ENCODE measurements around the gene SPPL3.

DNA sequence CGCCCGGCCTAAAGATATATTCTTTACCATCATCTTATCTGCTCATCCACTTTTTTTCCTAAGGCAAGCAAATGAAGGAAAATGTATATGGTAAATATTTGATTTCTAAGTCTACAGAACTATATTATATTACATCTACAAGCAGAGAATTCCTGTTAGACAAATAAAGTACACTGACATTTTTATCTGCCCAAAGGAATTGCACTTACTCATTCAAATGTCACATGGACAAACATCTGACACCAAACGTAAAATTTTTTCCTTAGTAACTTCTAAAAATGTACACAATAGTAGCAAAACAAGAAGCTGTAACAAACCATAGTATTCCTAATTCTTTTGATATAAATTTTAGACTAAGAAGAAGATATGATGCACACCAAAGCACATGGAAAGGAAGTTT, 51.0 kb downstream of the SPPL3 start:
- TF ChIP-seq EP300 (IDR thresholded peaks at IDR 0.05; ENCODE audit: borderline replicate concordance) = no peak
- no peak for TF ChIP-seq TAF1 (IDR thresholded peaks at IDR 0.05; ENCODE audit: low read depth)
- TF ChIP-seq CEBPB (IDR thresholded peaks at IDR 0.05) = no peak
- TF ChIP-seq, protein P1, sequence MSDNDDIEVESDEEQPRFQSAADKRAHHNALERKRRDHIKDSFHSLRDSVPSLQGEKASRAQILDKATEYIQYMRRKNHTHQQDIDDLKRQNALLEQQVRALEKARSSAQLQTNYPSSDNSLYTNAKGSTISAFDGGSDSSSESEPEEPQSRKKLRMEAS (IDR thresholded peaks at IDR 0.05) = no peak
- no peak for TF ChIP-seq ZBTB7A (IDR thresholded peaks at IDR 0.05; ENCODE audit: low read depth)
- no peak for TF ChIP-seq RAD21 (IDR thresholded peaks at IDR 0.05; ENCODE audit: low read depth)
- TF ChIP-seq, protein P2, sequence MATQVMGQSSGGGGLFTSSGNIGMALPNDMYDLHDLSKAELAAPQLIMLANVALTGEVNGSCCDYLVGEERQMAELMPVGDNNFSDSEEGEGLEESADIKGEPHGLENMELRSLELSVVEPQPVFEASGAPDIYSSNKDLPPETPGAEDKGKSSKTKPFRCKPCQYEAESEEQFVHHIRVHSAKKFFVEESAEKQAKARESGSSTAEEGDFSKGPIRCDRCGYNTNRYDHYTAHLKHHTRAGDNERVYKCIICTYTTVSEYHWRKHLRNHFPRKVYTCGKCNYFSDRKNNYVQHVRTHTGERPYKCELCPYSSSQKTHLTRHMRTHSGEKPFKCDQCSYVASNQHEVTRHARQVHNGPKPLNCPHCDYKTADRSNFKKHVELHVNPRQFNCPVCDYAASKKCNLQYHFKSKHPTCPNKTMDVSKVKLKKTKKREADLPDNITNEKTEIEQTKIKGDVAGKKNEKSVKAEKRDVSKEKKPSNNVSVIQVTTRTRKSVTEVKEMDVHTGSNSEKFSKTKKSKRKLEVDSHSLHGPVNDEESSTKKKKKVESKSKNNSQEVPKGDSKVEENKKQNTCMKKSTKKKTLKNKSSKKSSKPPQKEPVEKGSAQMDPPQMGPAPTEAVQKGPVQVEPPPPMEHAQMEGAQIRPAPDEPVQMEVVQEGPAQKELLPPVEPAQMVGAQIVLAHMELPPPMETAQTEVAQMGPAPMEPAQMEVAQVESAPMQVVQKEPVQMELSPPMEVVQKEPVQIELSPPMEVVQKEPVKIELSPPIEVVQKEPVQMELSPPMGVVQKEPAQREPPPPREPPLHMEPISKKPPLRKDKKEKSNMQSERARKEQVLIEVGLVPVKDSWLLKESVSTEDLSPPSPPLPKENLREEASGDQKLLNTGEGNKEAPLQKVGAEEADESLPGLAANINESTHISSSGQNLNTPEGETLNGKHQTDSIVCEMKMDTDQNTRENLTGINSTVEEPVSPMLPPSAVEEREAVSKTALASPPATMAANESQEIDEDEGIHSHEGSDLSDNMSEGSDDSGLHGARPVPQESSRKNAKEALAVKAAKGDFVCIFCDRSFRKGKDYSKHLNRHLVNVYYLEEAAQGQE (IDR thresholded peaks at IDR 0.05; ENCODE audit: low read depth) = no peak
